ENCODE data around the gene SYCP2L. TPM values are rescaled to one million over a fixed set of nuclear protein-coding genes. Genes with fewer than 3 reads are reported as not detected.
"Not testable (repeated sequence)": the region's sequence is repeated elsewhere in the genome, so short reads cannot be mapped to it uniquely, and the experiment has no call there.

SYCP2L gene
- total RNA-seq, 1 donor from 2014 or later, result 2.6 TPM

- peaks cover 6% of the 10 kb centered on the region for H3K36me3 Mint-ChIP-seq (ENCODE audit: low read depth)
- H3K27me3 Mint-ChIP-seq (ENCODE audit: low read depth), result no peaks in the 10 kb centered on the region
- DNase-seq (ENCODE audit: low spot score), result no peak
- no peak for TF ChIP-seq CTCF (IDR thresholded peaks at IDR 0.05)
- peaks cover 2% of the 10 kb centered on the region for H3K9me3 Mint-ChIP-seq (ENCODE audit: low read depth)
- H3K4me1 Mint-ChIP-seq (ENCODE audit: low read depth), result peaks cover 4% of the 10 kb centered on the region
- no peak overlapping the region for H3K4me3 Mint-ChIP-seq (ENCODE audit: unreplicated experiment)
- no peak overlapping the region for H3K27ac Mint-ChIP-seq (ENCODE audit: unreplicated experiment)
Observed at GRCh38 chr6:10991115-10991514, 104.3 kb downstream of the SYCP2L start.

GRCh38 chr6:10993896-10994295, 107.0 kb downstream of the SYCP2L start:
- no peak for DNase-seq (ENCODE audit: low spot score)
- H3K4me1 Mint-ChIP-seq (ENCODE audit: low read depth), result peaks cover 4% of the 10 kb centered on the region
- no peak for TF ChIP-seq CTCF (IDR thresholded peaks at IDR 0.05)
- no peaks in the 10 kb centered on the region for H3K9me3 Mint-ChIP-seq (ENCODE audit: low read depth)
- H3K36me3 Mint-ChIP-seq (ENCODE audit: low read depth), result peaks cover 10% of the 10 kb centered on the region
- H3K4me3 Mint-ChIP-seq (ENCODE audit: unreplicated experiment), result no peak overlapping the region
- H3K27me3 Mint-ChIP-seq (ENCODE audit: low read depth), result no peaks in the 10 kb centered on the region
- H3K27ac Mint-ChIP-seq (ENCODE audit: unreplicated experiment), result no peak overlapping the region

GRCh38 chr6:10995114-10995707, 108.4 kb downstream of the SYCP2L start:
- Mint-ChIP-seq H3K9me3 (ENCODE audit: low read depth) (no peaks in the 10 kb centered on the region), H3K27me3 (ENCODE audit: low read depth) (no peaks in the 10 kb centered on the region), H3K4me3 (ENCODE audit: unreplicated experiment) (no peak overlapping the region), H3K4me1 (ENCODE audit: low read depth) (peaks cover 14% of the 10 kb centered on the region), H3K36me3 (ENCODE audit: low read depth) (peaks cover 10% of the 10 kb centered on the region), H3K27ac (ENCODE audit: unreplicated experiment) (no peak overlapping the region)
- DNase-seq (ENCODE audit: low spot score), result no peak
- TF ChIP-seq CTCF (IDR thresholded peaks at IDR 0.05), result no peak

- Mint-ChIP-seq H3K4me1 (ENCODE audit: low read depth) (peaks cover 38% of the 10 kb centered on the region), H3K9me3 (ENCODE audit: low read depth) (no peaks in the 10 kb centered on the region), H3K36me3 (ENCODE audit: low read depth) (peaks cover 11% of the 10 kb centered on the region), H3K27me3 (ENCODE audit: low read depth) (no peaks in the 10 kb centered on the region), H3K4me3 (ENCODE audit: unreplicated experiment) (no peak overlapping the region), H3K27ac (ENCODE audit: unreplicated experiment) (peak overlapping the region; percentile 56)
- DNase-seq (ENCODE audit: low spot score), result no peak
- no peak for TF ChIP-seq CTCF (IDR thresholded peaks at IDR 0.05)
Observed at GRCh38 chr6:10999994-11000393, 113.1 kb downstream of the SYCP2L start.

GRCh38 chr6:11002176-11002575, 115.3 kb downstream of the SYCP2L start:
- Mint-ChIP-seq H3K4me1 (ENCODE audit: low read depth) (peaks cover 59% of the 10 kb centered on the region), H3K36me3 (ENCODE audit: low read depth) (peaks cover 9% of the 10 kb centered on the region), H3K27ac (ENCODE audit: unreplicated experiment) (no peak overlapping the region), H3K27me3 (ENCODE audit: low read depth) (no peaks in the 10 kb centered on the region), H3K4me3 (ENCODE audit: unreplicated experiment) (no peak overlapping the region), H3K9me3 (ENCODE audit: low read depth) (no peaks in the 10 kb centered on the region)
- no peak for TF ChIP-seq CTCF (IDR thresholded peaks at IDR 0.05)
- DNase-seq (ENCODE audit: low spot score), result no peak

- H3K27ac Mint-ChIP-seq (ENCODE audit: unreplicated experiment), result peak overlapping the region; percentile 8
- H3K4me1 Mint-ChIP-seq (ENCODE audit: low read depth), result peaks cover 70% of the 10 kb centered on the region
- not testable (repeated sequence) for H3K4me3 Mint-ChIP-seq (ENCODE audit: unreplicated experiment); H3K9me3 Mint-ChIP-seq (ENCODE audit: low read depth); H3K27me3 Mint-ChIP-seq (ENCODE audit: low read depth); H3K36me3 Mint-ChIP-seq (ENCODE audit: low read depth); DNase-seq (ENCODE audit: low spot score)
Observed at GRCh38 chr6:11003297-11003696, 116.4 kb downstream of the SYCP2L start.

Data from chondrocyte (in vitro differentiated cells).